ENCODE measurements around the gene IGFBP7.

IGFBP7 gene

DNA sequence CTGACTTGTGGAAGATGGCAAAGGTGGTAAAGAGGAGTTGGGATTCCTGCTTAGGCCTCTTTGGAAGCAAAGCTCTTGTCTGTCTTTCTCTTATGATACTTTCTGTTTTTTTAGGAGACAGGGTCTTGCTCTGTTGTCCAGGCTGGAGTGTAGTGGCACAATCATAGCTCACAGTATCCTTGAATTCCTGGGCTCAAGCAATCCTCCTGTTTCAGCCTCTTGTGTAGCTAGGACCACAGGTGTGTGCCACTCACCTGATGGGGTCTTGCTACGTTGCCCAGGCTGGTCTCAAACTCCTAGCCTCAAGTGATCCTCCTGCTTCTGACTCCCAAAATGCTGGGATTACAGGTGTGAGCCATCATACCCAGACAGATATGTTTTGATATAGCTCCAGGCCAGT, 19.3 kb upstream of the IGFBP7 start:
- no peak for DNase-seq

DNA sequence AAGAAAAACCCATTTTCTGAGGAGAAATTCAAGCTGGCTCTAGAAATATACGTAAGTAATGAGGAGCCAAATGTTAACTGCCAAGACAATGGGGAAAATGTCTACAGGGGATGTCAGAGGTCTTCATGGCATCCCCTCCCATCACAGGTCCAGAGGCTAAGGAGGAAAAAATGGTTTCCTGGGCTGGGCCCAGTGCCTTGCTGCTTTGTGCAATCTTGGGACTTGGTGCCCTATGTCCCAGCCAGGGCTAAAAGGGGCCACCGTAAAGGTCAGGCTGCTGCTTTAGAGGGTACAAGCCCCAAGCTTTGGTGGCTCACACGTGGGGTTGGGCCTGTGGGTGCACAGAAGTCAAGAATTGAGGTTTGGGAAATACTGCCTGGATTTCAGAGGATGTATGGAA, 17.2 kb upstream of the IGFBP7 start:
- DNase-seq = no peak

DNA sequence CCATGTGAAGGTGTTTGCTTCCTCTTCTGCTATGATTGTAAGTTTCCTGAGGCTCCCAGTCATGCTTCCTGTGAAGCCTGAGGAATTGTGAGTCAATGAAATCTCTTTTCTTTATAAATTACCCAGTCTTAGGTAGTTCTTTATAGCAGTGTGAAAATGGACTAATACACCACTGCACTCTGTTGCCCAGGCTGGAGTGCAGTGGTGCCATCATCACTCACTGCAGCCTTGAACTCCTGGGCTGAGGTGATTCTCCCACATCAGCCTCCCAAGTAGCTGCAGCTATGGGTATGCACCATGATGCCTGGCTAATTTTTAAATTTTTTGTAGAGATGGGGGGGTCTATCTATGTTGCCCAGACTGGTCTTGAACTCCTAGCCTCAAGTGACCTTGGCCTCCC, 15.8 kb upstream of the IGFBP7 start:
- no peak for DNase-seq

DNA sequence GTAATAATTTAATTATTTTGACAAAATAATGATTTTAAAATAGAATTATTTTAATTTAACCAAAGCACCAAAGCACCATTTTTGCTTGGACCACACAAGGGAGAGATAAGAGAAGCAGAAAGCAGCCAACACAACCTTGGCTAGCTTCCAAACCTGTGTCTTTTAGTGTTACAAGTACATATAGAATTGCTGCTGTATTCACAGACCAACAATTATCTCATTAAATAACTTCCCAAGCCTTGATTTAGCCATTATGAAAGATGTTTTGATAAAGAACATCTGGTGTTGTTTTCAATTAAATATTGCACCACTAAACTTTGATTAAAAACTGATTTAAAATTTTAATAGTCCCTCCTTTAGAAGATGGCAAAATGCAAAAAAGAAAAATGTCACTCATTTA, 14.0 kb upstream of the IGFBP7 start:
- no peak for DNase-seq

DNA sequence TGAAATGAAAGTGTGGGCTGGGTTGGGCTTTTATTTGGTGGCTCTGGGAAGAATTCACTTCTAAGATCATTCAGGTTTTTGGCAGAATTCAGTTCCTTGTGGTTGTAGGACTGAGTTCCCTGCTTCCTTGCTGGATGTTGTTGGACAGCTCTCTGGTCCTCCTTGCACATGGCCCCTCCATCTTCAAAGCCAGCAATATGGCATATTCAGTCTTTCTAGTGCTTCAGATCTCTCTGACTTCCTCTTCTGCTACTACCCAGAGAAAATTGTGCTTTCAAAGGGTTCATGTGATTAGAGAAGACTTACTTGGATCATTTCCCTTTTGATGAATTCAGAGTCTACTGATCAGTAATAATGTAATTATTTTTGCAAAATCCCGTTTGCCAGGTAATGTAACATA, 12.8 kb upstream of the IGFBP7 start:
- DNase-seq = no peak

DNA sequence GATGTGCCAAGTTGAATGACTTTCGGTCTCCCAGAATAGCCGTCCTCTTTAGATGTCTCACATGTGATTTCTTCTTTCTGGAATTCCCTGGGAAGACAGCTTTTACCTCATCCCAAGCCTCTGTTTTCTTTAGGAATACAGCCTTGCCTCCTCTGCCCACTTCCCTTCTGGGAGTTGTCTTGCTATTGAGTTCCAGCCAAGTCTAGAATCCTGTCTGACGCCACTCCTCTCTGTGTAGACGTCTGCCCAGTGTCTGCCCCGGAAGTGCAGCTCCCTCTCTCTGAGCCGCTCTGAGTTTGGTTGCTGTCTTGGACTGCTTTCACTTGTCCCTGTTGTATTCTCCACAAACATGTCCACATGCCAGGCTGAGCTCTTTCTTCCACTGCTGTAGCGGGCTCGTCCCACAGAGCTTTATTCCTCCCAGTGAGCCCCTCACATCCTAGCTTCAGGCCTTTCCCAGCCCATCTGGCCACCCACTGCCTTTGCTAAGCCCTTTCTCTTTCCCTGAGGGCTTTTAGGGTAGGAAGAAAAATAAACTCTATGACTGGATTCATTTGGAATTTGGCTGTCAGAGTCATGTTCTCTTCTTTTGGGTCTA, 9.0 kb upstream of the IGFBP7 start:
- peak; percentile 71 for DNase-seq

DNA sequence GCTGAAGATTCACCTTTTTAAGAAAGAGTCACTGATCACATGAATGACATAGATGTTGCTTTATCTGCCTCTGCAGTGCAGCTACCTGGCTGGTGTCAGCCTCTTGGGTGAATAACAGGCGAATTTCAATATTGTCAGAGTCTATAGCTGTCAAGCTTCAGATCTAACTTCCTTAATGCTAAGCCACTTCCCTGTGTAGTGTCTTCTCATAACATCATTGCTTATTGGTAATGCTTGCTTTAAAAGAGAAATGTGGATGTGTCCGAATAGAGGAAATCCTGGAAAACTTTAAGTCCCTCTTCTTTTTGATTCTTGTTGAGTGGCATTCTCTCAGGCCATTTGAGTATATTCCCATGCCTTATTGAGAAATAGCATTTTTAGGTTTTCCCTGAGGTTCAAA, 7.3 kb upstream of the IGFBP7 start:
- DNase-seq = no peak

DNA sequence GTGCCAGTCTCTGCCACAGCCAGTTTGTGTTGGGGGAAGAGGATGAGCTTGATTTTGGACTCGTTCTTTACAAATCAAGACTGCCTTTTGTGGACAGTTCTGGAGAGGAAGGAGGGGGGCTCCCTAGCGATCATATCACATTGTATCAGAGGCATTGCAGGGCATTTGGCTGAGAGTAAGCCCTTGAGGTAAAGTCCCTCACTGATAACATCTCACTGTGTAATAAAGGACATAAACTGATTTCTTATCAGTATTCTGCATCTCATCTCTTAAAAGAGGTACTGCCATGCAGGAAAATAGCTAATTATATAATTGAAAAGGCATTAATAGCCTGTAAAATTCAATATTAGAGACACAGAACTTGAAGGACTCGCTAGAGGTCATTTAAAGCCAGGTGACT, 6.1 kb upstream of the IGFBP7 start:
- no peak for DNase-seq

DNA sequence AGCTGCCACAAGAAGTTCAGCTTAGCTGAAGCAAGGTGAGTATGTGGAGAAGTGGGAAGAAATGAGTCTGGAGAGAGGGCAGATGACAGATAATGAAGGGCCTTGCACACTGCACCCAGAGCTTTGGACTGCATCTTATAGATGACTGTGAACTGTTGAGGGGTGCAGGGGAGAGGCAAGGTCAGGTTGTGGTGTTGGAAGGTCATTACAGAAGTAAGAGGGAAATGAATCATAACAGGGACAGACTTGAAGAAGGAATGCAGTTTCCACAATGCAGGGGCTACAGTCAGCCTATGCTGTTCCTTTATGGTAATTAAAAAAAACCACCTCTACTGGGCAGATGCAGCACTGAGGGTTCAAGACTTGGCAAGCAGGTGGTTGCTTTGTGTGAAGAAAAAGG, 4.8 kb upstream of the IGFBP7 start:
- DNase-seq = no peak

DNA sequence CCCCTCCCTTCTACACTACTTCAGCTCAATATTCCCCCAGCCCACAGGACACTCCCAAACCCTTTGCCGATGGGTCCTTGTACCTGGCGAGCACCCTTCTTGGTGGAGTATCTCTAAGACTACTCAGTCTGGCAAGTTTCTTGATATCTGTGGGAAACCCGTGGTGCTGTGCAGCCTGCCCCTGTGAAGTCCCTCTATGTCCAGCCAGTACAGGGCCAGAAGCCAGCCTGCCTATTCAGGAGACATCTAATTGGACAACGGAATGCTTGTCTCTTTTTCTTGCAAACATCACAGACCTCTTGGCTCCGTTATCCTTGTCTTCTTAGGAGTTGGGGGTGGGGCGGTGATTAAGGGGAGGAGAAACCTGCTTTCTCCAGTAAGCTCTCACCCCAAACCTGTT, 3.7 kb upstream of the IGFBP7 start:
- no peak for DNase-seq

DNA sequence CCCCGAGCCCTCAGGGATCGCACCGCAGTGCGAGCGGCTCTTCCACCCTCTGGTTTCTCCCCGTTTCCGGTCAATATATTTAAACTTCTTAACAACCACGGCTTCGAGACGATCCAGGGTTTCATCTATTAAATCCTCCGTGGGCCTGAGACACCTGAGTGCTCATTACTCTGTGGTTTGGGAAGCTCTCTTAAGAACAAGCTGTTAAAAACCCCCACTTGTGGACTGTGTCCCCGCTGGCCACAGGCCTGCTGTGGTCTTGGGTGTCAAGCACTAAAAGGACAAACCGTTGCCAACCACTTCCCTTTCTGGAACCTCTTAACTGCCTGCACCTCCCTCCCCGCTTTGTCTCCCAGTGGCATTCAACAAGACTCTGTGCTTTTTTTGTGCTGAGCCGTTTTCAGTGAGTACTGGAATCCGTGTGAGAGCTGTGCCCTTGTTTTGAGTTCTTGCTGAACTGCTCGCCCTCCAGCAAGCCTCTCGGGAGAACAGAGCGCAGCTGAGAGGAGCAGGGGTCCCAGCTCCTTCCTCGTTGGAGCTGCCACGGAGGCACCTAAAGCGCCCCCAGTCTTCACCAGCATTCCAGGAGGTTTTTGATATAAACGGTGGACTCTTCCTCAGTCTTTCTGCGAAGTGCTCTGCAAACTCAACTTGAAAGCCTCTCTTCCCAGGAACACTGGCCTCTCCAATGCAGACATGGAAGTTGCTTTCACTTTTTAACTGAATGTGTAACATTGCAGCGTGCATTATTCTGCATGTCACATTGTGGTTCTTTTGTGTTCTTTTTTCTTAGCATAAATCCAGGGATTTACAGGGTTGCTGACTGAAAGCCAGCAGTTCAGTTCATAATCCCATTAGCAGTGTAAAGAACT, 691 bp upstream of the IGFBP7 start:
- DNase-seq = peak; percentile 74

DNA sequence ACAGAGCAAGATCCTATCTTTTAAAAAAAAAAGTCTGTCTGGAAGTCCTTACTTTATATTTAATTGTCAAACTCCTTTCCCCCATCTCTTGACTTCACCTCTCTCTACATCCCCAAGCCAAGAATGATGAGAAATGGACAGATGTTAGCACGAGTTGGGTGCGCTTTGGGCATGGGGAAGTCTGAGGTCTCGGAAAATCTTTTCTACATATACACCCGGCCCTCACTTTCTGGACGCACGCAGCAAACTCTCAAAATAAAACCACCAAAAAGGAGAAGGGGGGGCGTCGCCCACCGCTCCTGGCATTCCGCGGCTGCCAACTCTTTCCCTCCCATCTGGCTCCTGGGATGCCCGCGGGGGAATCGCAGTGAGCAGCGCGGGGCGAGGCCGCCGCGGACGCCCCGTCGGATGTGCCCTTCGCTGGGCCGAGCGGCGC, 756 bp downstream of the IGFBP7 start:
- DNase-seq = no peak

DNA sequence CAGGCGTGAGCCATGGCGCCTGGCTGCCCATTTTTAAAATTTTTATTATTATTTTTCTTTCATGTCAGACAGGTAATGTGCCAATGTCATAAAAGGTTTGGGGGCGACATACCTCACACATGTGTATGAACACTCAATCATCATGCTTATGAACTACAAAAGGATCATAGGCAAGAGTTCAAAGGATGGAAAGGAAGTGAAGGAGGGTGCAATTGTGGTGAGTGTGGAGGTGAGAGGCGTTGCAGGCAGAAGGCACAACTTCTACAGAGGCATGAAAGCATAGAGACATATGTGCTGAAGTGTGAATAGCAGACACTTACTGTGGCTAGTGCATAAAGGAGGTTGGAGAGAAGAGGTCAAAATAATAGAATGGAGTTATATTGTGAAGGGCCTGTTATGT, 4.0 kb downstream of the IGFBP7 start:
- DNase-seq = no peak

DNA sequence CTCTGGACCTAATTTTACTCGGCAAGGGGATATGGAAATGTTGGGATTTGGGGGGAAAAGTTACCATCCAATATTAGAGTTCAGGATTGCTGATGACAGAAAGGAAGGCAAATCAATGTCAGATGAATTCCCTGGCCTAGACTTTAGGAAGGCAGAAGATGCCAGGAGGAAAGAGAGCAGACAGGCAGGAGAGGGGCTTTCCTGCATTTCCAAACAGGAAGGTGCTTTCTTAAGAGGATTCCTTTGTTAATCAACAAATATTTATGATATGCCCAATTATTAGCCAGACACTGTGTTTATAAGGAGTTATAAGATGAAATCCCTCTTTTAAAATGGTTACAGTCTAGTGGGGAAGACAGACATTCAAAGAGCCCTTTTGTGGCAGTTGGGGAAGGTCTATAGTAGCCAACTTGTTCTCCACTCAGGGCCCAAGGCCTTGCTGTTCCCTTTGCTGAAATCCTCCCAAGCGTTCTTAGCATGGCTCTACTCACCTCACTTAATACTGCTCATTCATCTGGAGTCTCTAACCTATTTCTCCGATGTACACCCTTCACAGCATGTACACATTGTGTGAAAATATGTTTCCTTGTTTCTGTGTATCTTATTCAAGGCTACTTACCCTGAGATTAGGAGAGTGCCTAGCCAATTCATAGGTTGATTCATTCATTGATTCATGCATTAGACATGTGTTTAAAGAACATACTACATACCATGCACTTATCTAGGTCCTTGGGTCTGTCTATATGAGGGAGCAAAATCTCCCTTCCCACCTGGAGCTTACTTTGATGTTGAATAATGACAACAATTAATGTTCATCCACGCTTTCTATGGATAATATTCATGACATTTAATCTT, 5.3 kb downstream of the IGFBP7 start:
- no peak for DNase-seq

DNA sequence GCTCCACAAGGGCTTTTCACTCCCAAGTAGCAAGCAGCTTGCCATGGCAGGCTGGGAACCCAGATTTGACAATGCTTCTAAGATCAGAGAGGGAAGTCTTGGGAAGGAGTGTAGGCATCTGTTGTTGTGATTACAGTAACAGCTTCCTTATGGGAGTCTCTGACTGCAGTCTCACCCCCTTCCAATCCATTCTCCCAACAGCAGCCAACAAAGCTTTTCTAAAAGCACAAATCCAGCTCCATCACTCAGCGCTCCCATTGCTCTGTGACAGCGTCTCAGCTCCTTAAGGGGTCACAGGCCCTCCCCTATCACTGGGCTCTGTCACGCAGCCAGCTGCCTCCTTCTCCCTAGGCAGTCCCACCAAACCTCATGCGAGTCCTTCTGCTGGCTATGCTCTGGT, 7.1 kb downstream of the IGFBP7 start:
- DNase-seq = no peak

DNA sequence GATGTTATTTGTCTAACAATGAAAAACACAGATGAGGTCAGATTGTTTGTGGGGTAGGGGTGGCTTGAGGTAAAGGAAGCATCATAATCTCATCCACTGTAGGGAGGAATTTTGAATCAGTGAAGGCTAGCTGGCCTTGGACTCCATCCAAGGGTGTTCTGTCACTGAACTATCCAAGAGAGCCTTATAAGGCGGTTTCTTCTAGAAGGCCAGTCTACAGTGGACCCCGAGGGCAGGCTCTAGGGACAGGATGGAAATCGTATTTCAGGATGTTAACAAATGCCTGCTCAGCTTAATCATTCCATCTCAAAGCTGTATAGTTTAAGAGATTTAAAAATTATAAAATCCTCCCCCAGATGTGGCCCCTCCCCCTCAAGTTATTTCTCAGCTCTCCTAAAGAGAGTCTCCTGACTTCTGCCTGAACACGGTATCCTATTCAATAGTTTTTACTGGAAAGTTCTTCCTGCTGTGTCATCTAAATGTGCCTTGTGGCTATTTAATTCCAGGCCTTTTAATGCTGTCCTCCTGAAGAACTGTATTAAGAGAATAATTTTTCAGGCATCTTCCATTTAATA, 8.0 kb downstream of the IGFBP7 start:
- peak; percentile 76 for DNase-seq

DNA sequence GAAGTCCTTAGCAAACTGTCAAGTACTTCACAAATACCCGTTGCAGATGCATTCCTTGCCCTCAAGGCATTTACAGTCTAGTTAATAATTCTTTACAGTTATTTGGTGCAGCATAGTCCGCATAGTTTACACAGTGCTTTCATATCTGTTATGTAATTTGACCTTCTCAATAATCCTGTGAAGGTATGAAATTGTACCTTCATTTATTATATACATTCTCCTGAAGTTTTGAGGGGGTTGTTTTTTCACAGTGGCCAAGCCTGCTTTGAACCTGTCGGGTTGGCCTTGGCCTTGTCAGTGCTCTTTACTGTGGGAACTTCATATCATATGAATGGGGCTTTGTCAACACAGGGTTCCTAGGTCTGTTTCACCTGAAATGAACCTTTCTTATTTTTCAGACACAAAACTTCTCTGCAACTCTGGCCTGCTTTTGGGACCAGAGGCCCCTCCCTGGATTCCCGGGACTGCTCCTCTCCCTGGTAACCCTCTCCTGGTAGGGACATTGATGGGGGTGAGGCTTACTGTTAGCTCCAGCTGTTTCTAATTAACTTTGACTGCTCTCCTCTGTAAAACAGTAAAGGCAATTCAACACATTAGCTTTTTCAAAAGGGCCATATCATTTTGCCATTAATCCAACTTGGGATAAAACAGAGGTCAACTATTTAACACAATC, 9.1 kb downstream of the IGFBP7 start:
- no peak for DNase-seq

DNA sequence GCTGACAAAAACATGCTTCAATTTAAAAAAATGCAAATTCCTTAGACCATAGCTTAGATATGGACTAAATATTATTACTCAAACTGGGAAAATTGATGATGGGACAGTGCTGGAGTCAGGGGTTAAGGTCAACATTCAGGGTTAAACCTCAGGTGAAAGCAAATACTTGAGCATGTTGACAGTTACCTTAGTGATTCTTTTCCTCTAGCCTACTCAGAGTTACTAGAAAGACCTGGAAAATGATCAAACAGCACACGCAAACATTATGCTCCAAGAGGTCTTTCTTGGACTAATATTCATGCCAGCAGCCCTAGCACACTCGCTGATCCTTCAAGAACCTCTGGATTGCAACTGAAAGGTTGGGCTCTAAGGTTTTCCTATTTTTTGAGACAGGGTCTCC, 10.8 kb downstream of the IGFBP7 start:
- DNase-seq = no peak

DNA sequence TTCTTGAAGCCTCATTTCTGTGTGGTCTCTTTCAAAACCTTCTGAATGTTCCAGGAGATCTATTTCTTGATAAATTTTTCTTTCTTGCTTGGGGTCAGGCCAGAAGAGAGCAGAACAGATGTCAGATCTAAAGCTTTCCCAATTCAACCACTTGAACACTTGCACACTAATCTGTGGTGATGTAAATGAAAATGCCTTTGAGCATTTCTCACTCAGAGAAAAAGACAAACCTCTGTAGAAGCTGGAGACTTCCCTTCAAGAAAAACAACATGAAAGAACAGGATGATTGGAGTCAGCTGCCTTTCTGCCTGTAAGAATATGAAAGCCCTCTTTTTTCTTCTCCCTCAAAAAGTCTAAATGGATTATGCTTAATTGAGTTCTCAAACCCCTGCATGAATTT, 11.2 kb downstream of the IGFBP7 start:
- DNase-seq = no peak

DNA sequence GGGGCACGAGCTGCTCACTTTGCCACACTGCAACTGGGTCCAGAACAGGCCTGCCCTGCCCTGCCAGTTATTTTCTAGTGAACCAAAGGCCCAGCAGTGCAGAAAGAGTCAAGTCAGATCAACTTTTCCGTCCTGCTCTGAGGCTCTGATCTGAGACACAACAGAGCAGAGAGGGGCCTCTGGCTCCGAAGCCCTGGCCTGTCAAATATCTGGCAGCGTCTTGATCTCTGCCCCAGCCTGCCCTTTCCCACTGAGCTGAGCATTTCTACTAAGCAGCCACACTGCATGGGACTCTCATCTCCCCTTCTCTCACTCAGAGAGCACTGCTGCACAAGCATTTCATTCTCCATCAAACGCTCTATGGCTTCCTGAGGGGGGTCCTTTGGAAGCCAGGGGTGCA, 11.8 kb downstream of the IGFBP7 start:
- DNase-seq = no peak

DNA sequence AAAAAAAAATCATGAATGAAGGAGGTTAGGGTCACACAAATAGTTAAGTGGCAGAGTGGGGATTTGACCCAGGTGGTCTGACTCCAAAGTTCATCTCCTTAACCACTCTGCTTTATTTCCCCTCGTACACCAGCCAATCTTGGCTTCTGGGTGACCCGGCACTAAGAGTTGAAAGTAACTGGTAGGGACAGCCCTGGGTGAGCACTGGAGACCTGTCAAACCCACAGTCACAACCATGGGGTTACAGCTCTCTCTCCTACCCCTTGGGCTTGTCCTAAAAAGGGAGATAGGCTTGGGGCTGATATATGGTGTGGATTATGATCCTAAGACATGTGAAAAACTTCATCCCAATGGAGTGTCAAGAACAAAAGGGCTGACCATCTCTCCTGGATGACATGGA, 12.5 kb downstream of the IGFBP7 start:
- DNase-seq = no peak

DNA sequence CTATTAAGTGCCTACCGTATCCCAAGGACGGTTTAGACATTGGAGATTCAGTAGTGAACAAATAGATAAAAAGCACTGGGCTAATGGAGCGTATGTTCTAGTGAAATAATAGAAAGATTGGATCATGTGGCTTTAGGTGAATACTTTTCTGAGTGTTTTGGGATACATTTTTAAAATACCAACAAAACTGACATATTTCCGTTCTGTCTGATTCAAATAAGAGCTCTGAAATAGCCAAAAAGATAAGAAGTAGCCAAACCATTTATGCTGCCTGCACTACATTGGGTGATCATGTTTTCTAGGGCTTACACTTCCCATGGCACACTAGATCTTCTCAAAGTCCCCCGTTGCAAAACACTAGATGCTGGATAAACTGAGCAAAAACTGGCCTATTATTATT, 14.2 kb downstream of the IGFBP7 start:
- no peak for DNase-seq

DNA sequence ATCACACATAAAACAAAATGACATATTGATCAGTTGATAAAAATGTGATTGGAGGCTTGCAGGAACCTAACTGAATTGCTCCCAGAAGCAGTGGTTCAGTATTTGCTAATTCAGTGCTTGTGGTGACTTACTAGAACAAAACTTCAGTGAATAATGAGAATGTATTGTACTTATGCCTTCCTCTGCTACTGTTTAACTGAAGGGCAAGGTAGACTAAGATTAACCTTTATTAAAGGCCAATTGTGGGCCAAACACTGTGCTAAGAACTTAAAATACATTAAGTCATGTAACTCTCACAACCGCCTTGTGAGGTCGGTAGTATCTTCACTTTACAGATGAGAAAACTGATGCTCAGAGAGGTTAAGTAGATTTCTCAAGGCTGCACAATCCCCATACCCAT, 14.9 kb downstream of the IGFBP7 start:
- DNase-seq = no peak

Measured in femur (tissue), 1 donor.